Measurements from ENCODE around the gene COL26A1. TPM values are rescaled to one million over a fixed set of nuclear protein-coding genes. Genes with fewer than 3 reads are reported as not detected.

The COL26A1 gene
- total RNA-seq, 4 donors from 2014 or later, result 0.20 to 0.30 (median 0.21) TPM; not detected in 1

GRCh38 chr7:101533103-101533465, 170.4 kb downstream of the COL26A1 start:
- 92 to 97% methylated on average over 3 to 4 of the region's 7 CpGs for WGBS, 2 donors
- DNase-seq (ENCODE audit: low spot score in 2 of 2), result no peak
- no peak overlapping the region for H3K4me3 ChIP-seq
- no peaks in the 10 kb centered on the region for H3K36me3 ChIP-seq
- no peaks in the 10 kb centered on the region for H3K9me3 ChIP-seq
- no peaks in the 10 kb centered on the region for H3K27me3 ChIP-seq
- peaks cover 0 to 28% (median 4%) of the 10 kb centered on the region in 4 donors for H3K4me1 ChIP-seq
- TF ChIP-seq CTCF (IDR thresholded peaks at IDR 0.05), result no peak
- TF ChIP-seq POLR2A (IDR thresholded peaks at IDR 0.05), result no peak
- TF ChIP-seq EP300 (IDR thresholded peaks at IDR 0.05), result no peak
- no peak overlapping the region for H3K27ac ChIP-seq

GRCh38 chr7:101534015-101534803, 171.5 kb downstream of the COL26A1 start:
- WGBS, 2 donors, result 75 to 81% methylated on average over 7 to 8 of the region's 8 CpGs
- TF ChIP-seq EP300 (IDR thresholded peaks at IDR 0.05) (no peak), CTCF (IDR thresholded peaks at IDR 0.05) (no peak), POLR2A (IDR thresholded peaks at IDR 0.05) (no peak)

GRCh38 chr7:101534873-101535272, 172.2 kb downstream of the COL26A1 start:
- H3K27me3 ChIP-seq, result no peaks in the 10 kb centered on the region
- H3K27ac ChIP-seq, result no peak overlapping the region
- H3K36me3 ChIP-seq, result no peaks in the 10 kb centered on the region
- DNase-seq (ENCODE audit: low spot score in 2 of 2), result no peak
- TF ChIP-seq EP300 (IDR thresholded peaks at IDR 0.05), result no peak
- TF ChIP-seq CTCF (IDR thresholded peaks at IDR 0.05), result no peak
- no peak for TF ChIP-seq POLR2A (IDR thresholded peaks at IDR 0.05)
- H3K4me3 ChIP-seq, result no peak overlapping the region
- no peaks in the 10 kb centered on the region for H3K9me3 ChIP-seq
- WGBS, 2 donors, result 84 to 88% methylated on average over 10 to 11 of the region's 11 CpGs
- peaks cover 0 to 37% (median 4%) of the 10 kb centered on the region in 4 donors for H3K4me1 ChIP-seq

More at GRCh38 chr7:101534015-101534803, 171.5 kb downstream of the COL26A1 start:
- no peaks in the 10 kb centered on the region for H3K36me3 ChIP-seq
- no peak overlapping the region for H3K27ac ChIP-seq
- H3K9me3 ChIP-seq, result no peaks in the 10 kb centered on the region
- no peak overlapping the region for H3K4me3 ChIP-seq
- no peak for DNase-seq (ENCODE audit: low spot score in 2 of 2)
- H3K27me3 ChIP-seq, result no peaks in the 10 kb centered on the region
- peaks cover 0 to 37% (median 4%) of the 10 kb centered on the region in 4 donors for H3K4me1 ChIP-seq

- Histone ChIP-seq H3K27ac (no peak overlapping the region), H3K4me1 (peaks cover 0 to 37% (median 4%) of the 10 kb centered on the region in 4 donors), H3K4me3 (no peak overlapping the region), H3K9me3 (no peaks in the 10 kb centered on the region), H3K27me3 (no peaks in the 10 kb centered on the region), H3K36me3 (no peaks in the 10 kb centered on the region)
- 14 to 22% methylated on average over 6 of the region's 7 CpGs for WGBS, 2 donors
- DNase-seq (ENCODE audit: low spot score in 2 of 2), result no peak
- TF ChIP-seq POLR2A (IDR thresholded peaks at IDR 0.05), result no peak
- TF ChIP-seq EP300 (IDR thresholded peaks at IDR 0.05), result no peak
- no peak for TF ChIP-seq CTCF (IDR thresholded peaks at IDR 0.05)
These were observed 172.7 kb downstream of the COL26A1 start for GRCh38 chr7:101535351-101535751.

GRCh38 chr7:101536232-101536631, 173.6 kb downstream of the COL26A1 start:
- 34 to 38% methylated on average over 5 to 6 of the region's 6 CpGs for WGBS, 2 donors
- no peak overlapping the region for H3K27ac ChIP-seq
- DNase-seq (ENCODE audit: low spot score in 2 of 2), result no peak
- no peak overlapping the region for H3K4me3 ChIP-seq
- TF ChIP-seq EP300 (IDR thresholded peaks at IDR 0.05) (no peak), CTCF (IDR thresholded peaks at IDR 0.05) (no peak), POLR2A (IDR thresholded peaks at IDR 0.05) (no peak)
- H3K27me3 ChIP-seq, result no peaks in the 10 kb centered on the region
- H3K36me3 ChIP-seq, result no peaks in the 10 kb centered on the region
- H3K4me1 ChIP-seq, result peaks cover 0 to 37% (median 4%) of the 10 kb centered on the region in 4 donors
- no peaks in the 10 kb centered on the region for H3K9me3 ChIP-seq
